ENCODE results near the gene P2RY2.

GRCh38 chr11:73252577-73253191, 34.6 kb downstream of the P2RY2 start:
- TF ChIP-seq POLR2A (IDR thresholded peaks at IDR 0.05), result no peak
- TF ChIP-seq, protein P1, sequence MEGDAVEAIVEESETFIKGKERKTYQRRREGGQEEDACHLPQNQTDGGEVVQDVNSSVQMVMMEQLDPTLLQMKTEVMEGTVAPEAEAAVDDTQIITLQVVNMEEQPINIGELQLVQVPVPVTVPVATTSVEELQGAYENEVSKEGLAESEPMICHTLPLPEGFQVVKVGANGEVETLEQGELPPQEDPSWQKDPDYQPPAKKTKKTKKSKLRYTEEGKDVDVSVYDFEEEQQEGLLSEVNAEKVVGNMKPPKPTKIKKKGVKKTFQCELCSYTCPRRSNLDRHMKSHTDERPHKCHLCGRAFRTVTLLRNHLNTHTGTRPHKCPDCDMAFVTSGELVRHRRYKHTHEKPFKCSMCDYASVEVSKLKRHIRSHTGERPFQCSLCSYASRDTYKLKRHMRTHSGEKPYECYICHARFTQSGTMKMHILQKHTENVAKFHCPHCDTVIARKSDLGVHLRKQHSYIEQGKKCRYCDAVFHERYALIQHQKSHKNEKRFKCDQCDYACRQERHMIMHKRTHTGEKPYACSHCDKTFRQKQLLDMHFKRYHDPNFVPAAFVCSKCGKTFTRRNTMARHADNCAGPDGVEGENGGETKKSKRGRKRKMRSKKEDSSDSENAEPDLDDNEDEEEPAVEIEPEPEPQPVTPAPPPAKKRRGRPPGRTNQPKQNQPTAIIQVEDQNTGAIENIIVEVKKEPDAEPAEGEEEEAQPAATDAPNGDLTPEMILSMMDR (IDR thresholded peaks at IDR 0.05), result no peak
